GM12874 (cell line): ENCODE measurements around the gene LENG1.

ENCODE experiments used
- CTCF ChIP-seq: IDR thresholded peaks from 2 replicates; pipeline ENCODE4 v1.5.1; 2011; ENCODE audit warnings: low read depth, mild to moderate bottlenecking, control low read depth, low read length, moderate library complexity; ENCODE audit not compliant: insufficient read depth

LENG1 gene

GRCh38 chr19:54164369-54165068, 5.0 kb upstream of the LENG1 start:
- no peak for TF ChIP-seq CTCF

- no peak for TF ChIP-seq CTCF
Observed at GRCh38 chr19:54162884-54163283, 3.4 kb upstream of the LENG1 start.

GRCh38 chr19:54162241-54162805, 2.8 kb upstream of the LENG1 start:
- no peak for TF ChIP-seq CTCF

GRCh38 chr19:54160854-54161253, 1.3 kb upstream of the LENG1 start:
- no peak for TF ChIP-seq CTCF

DNA sequence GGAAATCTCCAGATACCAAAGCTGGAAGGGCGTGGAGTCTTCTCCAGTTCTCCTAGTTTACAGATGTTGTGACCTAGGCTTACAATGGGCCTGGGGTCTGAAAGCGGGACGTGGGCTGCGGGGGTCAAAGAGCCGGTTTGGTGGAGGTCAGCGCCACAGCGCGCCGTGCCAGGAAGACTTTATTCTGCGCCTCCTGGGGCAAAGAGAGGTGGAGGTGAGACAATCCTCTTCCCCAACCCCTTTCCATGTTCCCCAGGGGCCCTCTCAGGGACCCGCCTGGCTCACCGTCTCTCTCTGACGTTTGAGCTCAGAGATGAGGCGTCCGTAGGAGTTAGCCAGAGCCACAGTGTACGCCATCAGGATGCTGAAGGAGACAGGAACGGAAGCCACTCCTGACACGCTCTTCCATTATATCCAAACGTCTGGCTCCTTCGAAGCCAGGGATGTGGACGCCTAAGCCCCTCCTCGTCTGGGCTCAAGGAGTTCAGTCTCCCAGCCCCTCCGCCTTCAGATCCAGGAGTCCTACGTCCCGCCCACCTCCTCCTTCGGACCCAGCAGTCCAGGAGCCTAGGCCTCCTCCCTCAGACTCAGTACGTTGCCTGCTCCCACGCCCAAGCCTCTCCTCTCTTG, 776 bp upstream of the LENG1 start:
- TF ChIP-seq CTCF: no peak

- no peak for TF ChIP-seq CTCF
Observed at GRCh38 chr19:54158812-54159351, 639 bp downstream of the LENG1 start.

DNA sequence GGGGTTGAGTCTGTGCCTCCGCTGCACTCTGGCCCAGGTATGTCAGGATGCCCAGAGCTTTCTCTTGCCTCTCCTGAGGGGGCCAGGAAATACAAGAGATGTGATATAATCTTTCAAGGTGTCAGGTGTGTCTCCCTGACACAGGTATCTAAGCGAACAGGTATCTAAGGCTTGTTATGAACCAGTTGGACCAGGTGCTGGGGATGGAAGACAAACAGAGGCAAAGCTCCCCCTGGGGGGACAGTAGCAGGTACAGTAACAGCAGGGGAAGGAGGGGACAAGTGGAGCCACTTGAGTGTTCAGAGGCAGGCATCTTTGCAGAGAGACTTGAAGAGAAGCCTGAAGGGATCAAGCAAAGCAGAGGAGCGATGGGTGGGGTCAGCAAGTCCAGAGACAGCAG, 2.6 kb downstream of the LENG1 start:
- TF ChIP-seq CTCF: no peak
